Endodermal cell (in vitro differentiated cells): ENCODE results near the gene TTLL11. TPM values are rescaled to one million over a fixed set of nuclear protein-coding genes. Genes with fewer than 3 reads are reported as not detected.

Source experiments
- DNase-seq: peaks from one replicate; pipeline ENCODE4 v3.0.0-alpha.2; 2017
- H3K27ac ChIP-seq: 2 replicates; pipeline ENCODE4 v1.5.1; 2013; ENCODE audit warnings: mild to moderate bottlenecking, low read depth, low read length, moderate library complexity
- H3K27me3 ChIP-seq: 2 replicates; pipeline ENCODE4 v1.6.1; 2013; ENCODE audit warnings: mild to moderate bottlenecking, low read length, moderate library complexity; ENCODE audit not compliant: insufficient read depth, control insufficient read depth, poor library complexity, severe bottlenecking
- H3K36me3 ChIP-seq: 2 replicates; pipeline ENCODE4 v1.7.0; 2013; ENCODE audit warnings: mild to moderate bottlenecking, low read length, moderate library complexity; ENCODE audit not compliant: control insufficient read depth, insufficient read depth
- H3K4me1 ChIP-seq: one replicate; pipeline ENCODE4 v1.7.0; 2013; ENCODE audit warnings: low read length; ENCODE audit not compliant: control insufficient read depth, insufficient read depth
- H3K4me3 ChIP-seq: 2 replicates; pipeline ENCODE4 v1.5.1; 2013; ENCODE audit warnings: mild to moderate bottlenecking, low read length, moderate library complexity
- H3K9ac ChIP-seq: 2 replicates; pipeline ENCODE4 v1.6.1; 2013; ENCODE audit warnings: mild to moderate bottlenecking, low read length, moderate library complexity; ENCODE audit not compliant: poor library complexity, severe bottlenecking; ENCODE audit errors: extremely low read depth
- H3K9me3 ChIP-seq: 2 replicates; pipeline ENCODE4 v1.6.1; 2013; ENCODE audit warnings: mild to moderate bottlenecking, low read length, moderate library complexity; ENCODE audit not compliant: control insufficient read depth
- H3K27ac Mint-ChIP-seq: 2 replicates; pipeline ENCODE4 v1.8.0; 2020; ENCODE audit warnings: mixed read lengths
- H3K27me3 Mint-ChIP-seq: 2 replicates; pipeline ENCODE4 v1.8.0; 2021; ENCODE audit warnings: mild to moderate bottlenecking, mixed read lengths; ENCODE audit not compliant: insufficient read depth
- H3K36me3 Mint-ChIP-seq: 2 replicates; pipeline ENCODE4 v1.8.0; 2020; ENCODE audit warnings: low read depth, mixed read lengths
- H3K4me1 Mint-ChIP-seq: 2 replicates; pipeline ENCODE4 v1.8.0; 2020; ENCODE audit warnings: mixed read lengths
- H3K4me3 Mint-ChIP-seq: 2 replicates; pipeline ENCODE4 v1.8.0; 2020; ENCODE audit warnings: mild to moderate bottlenecking, moderate library complexity, mixed read lengths
- H3K9me3 Mint-ChIP-seq: 2 replicates; pipeline ENCODE4 v1.8.0; 2020; ENCODE audit warnings: mild to moderate bottlenecking, mixed read lengths
- WGBS, 2 experiments: methylation state at CpG; one replicate each; pipeline versions ENCODE4 v1.1.5 to v1.1.7; 2013; ENCODE audit warnings: missing lambda C conversion rate in 2 of 2, mixed read lengths in 1 of 2; ENCODE audit not compliant: insufficient coverage in 1 of 2, insufficient read length in 1 of 2; 5-methylcytosine and 5-hydroxymethylcytosine counted together
- total RNA-seq, 2 donors: library from RNA; stranded (reverse); fragmentation: NEBNext Ultra II Directional in 1 of 2; extraction: Animal tissue kit (Norgen Biotek cat#: 25700) in 1 of 2; gene quantifications; 2 replicates in 1 of 2; 3 replicates in 1 of 2; pipeline ENCODE4 v1.2.1, GENCODE V29; 2021
- TF ChIP-seq, protein P1 (sequence below): fragments of 200-600 bp; sonication (generic); conservative IDR thresholded peaks from 2 replicates; pipeline ENCODE4 v1.5.0; 2021; ENCODE audit warnings: antibody characterized with exemption, mild to moderate bottlenecking

The TTLL11 gene
- total RNA-seq, 2 donors from 2014 or later: 0.68 TPM; not detected in 1

DNA sequence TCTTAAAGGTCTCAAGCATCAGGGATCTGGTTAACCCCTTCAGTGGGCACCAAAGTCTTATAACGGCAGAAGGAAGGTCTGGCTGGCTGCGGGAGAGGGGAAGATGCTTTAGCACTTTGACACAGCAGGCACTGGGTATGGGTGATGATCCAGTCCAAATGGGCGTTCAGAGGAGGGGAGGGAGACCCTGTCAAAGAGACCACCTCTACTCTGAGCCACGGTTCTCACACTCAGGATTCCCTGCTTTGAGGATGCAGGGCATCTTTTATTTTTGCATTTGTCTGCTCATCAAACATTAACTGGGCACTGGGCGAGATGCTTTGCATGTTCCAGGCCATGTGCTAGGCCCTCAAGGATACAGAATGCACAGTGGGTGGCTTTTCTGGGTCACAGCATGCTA lies 237.6 kb downstream of the TTLL11 start:
- H3K36me3 Mint-ChIP-seq: no peaks in the 10 kb centered on the region
- no peak overlapping the region for H3K4me3 ChIP-seq
- no peak overlapping the region for H3K27ac Mint-ChIP-seq
- no peaks in the 10 kb centered on the region for H3K27me3 ChIP-seq
- H3K27me3 Mint-ChIP-seq: no peaks in the 10 kb centered on the region
- H3K4me1 ChIP-seq: no peaks in the 10 kb centered on the region
- H3K9me3 ChIP-seq: no peaks in the 10 kb centered on the region
- H3K36me3 ChIP-seq: no peaks in the 10 kb centered on the region
- TF ChIP-seq, protein P1, sequence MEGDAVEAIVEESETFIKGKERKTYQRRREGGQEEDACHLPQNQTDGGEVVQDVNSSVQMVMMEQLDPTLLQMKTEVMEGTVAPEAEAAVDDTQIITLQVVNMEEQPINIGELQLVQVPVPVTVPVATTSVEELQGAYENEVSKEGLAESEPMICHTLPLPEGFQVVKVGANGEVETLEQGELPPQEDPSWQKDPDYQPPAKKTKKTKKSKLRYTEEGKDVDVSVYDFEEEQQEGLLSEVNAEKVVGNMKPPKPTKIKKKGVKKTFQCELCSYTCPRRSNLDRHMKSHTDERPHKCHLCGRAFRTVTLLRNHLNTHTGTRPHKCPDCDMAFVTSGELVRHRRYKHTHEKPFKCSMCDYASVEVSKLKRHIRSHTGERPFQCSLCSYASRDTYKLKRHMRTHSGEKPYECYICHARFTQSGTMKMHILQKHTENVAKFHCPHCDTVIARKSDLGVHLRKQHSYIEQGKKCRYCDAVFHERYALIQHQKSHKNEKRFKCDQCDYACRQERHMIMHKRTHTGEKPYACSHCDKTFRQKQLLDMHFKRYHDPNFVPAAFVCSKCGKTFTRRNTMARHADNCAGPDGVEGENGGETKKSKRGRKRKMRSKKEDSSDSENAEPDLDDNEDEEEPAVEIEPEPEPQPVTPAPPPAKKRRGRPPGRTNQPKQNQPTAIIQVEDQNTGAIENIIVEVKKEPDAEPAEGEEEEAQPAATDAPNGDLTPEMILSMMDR: no peak
- no peak overlapping the region for H3K4me3 Mint-ChIP-seq
- H3K4me1 Mint-ChIP-seq: peaks cover 18% of the 10 kb centered on the region
- no peak overlapping the region for H3K9ac ChIP-seq
- H3K9me3 Mint-ChIP-seq: no peaks in the 10 kb centered on the region
- no peak overlapping the region for H3K27ac ChIP-seq
- WGBS, 2 experiments: 65 to 74% methylated on average over 4 to 5 of the region's 5 CpGs
- peak; percentile 24 for DNase-seq

DNA sequence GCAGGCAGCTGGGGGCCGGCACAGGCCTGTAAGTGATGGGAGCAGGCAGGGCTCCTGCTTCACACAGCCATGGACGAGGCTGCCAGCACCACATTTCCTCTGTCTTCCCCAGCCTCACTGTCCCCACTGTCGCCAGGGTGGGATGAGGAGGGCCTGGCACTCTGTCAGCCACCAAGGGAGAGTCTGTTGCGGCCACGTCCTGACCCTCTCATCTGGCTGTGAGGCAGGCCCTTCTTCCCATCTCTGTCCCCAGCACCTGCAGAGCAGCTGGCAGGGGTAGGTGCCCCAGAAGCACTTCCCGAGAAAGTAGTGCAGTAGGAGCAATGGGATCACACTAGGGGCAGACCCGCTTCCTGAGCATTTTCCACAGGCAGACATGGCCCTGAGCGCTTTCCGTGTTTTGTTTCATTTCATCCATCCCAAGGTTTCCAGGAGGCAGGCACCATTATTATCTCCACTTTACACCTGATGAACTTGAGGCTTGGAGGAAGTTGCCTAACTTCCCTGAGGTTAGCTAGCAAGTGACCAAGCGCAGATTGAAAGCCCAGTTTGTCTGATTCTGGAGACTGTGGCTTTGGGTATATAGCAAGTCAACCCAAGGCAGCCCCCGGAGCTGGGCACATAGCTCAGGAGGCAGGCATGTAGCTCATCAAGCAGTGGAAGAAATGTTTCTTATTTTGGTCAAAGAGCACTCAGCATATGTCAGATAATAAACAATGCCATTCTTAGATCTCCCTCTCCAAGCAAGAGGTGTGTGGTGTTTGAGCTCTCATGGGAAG lies 239.3 kb downstream of the TTLL11 start:
- 93 to 94% methylated on average over 7 to 11 of the region's 11 CpGs for WGBS, 2 experiments

DNA sequence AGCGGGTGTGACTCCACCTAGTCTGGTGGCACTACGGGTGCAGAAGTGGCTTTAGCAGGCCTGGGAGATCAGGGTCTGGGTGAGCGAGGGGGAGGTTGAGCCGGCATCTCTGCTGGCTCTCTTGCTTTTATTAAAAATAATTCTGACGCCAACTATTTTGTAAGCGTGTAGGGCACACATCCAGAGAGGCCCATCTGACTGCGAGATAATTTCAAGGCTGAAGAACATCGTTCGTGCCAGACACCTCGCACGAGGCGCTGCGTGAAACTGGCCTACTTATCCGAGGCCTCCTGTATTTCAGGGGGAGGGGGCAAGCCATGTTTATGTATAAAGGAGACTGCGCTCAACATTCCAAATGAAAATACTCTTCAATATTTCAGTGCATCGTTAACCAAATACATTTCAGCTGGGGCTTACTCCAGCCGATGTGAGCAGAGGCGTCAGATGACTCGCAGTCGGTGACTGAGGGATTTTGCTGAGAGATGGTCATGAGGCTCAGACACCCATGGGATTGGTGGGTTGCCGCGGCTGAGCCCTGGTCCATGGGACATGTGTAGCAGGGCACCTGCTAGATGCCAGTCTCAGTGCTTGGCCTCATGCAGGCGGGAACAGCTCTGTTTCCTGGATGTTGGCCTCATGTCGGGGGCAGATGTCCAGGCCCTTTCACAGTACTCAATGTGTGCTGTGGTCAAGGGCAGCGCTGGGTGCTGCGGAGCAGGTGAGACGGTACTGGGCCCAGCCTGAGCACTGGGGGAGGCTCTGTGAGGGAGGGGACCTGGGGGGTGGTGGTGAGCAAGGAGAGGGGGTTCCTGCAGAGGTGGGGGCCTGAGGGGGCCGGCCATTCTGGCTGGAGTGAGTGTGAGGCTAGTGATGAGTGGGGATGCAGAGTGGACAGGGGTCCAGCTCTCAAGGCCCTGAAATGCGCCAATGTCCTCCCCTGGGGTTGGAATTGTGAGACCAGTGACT lies 240.2 kb downstream of the TTLL11 start:
- WGBS, 2 experiments: 94 to 97% methylated on average over 23 to 29 of the region's 29 CpGs
- H3K4me3 Mint-ChIP-seq: no peak overlapping the region
- H3K9ac ChIP-seq: no peak overlapping the region

More for the DNA sequence above, 239.3 kb downstream of the TTLL11 start:
- Histone ChIP-seq H3K27me3 (no peaks in the 10 kb centered on the region), H3K9me3 (peaks cover 3% of the 10 kb centered on the region), H3K36me3 (no peaks in the 10 kb centered on the region), H3K9ac (no peak overlapping the region), H3K4me1 (no peaks in the 10 kb centered on the region), H3K4me3 (no peak overlapping the region), H3K27ac (no peak overlapping the region)
- Mint-ChIP-seq H3K4me3 (no peak overlapping the region), H3K27me3 (no peaks in the 10 kb centered on the region), H3K36me3 (no peaks in the 10 kb centered on the region), H3K9me3 (peaks cover 8% of the 10 kb centered on the region), H3K27ac (no peak overlapping the region), H3K4me1 (peaks cover 16% of the 10 kb centered on the region)
- TF ChIP-seq, protein P1: no peak
- peak; percentile 42 for DNase-seq

More for the DNA sequence above, 240.2 kb downstream of the TTLL11 start:
- Mint-ChIP-seq H3K27ac (no peak overlapping the region), H3K36me3 (no peaks in the 10 kb centered on the region), H3K4me1 (peaks cover 14% of the 10 kb centered on the region), H3K27me3 (no peaks in the 10 kb centered on the region), H3K9me3 (peaks cover 11% of the 10 kb centered on the region)
- no peaks in the 10 kb centered on the region for H3K36me3 ChIP-seq
- no peaks in the 10 kb centered on the region for H3K4me1 ChIP-seq
- TF ChIP-seq, protein P1: no peak
- H3K9me3 ChIP-seq: peaks cover 11% of the 10 kb centered on the region
- H3K4me3 ChIP-seq: no peak overlapping the region
- no peaks in the 10 kb centered on the region for H3K27me3 ChIP-seq
- no peak for DNase-seq
- H3K27ac ChIP-seq: no peak overlapping the region
